H54 (cell line): ENCODE results near the gene UTS2.

Experiments used
- DNase-seq: peaks from one replicate; pipeline ENCODE4 v3.0.0; 2011; ENCODE audit warnings: low spot score, mixed read lengths; ENCODE audit not compliant: insufficient read length
- FAIRE-seq: peaks from 3 replicates; lab custom pipeline; 2011; peaks lifted over from hg19 to GRCh38; lab: Jason Lieb, UNC
- POLR2A ChIP-seq: IDR thresholded peaks from 2 replicates; pipeline ENCODE4 v1.6.1; 2011; ENCODE audit warnings: low read depth, mild to moderate bottlenecking, low read length

Gene UTS2

GRCh38 chr1:7811476-7811875, 41.4 kb downstream of the UTS2 start:
- DNase-seq = no peak
- FAIRE-seq = no peak
- no peak for TF ChIP-seq POLR2A

GRCh38 chr1:7810395-7810794, 42.5 kb downstream of the UTS2 start:
- peak; percentile 98 for FAIRE-seq
- TF ChIP-seq POLR2A = no peak
- DNase-seq = peak; percentile 52

DNA sequence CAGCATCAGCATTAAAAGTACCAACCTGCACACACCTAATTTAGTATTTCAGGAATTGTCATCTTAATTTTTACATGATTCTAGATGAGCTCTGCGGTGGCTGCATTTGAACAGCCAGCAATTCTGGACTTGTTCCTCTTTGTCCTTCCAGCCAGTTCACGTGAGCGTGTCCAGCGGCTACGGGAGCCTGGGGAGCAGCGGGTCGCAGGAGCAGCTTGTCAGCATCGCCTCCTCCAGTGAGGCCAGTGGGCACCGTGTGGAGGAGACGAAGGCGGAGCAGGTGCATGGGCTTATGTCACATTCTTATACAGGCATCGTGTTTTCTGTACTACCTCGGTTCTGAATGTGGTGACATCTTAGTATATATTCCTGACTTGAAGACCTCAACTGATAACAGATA, 43.1 kb downstream of the UTS2 start:
- FAIRE-seq = no peak
- no peak for DNase-seq
- TF ChIP-seq POLR2A = no peak

GRCh38 chr1:7808253-7808844, 44.5 kb downstream of the UTS2 start:
- no peak for TF ChIP-seq POLR2A
- DNase-seq (no peak), FAIRE-seq (peak; percentile 43)

- no peak for TF ChIP-seq POLR2A
- DNase-seq (no peak), FAIRE-seq (no peak)
These were observed 47.4 kb downstream of the UTS2 start for GRCh38 chr1:7805460-7805859.
